Stimulated activated CD4-positive, alpha-beta T cell treated with anti-CD3 and anti-CD28 coated beads, Interleukin-2, amount 100 ng/mL, for 4 hours (primary cell): ENCODE results near the gene FAM131A.

ENCODE experiments used
- DNase-seq: peaks from one replicate; pipeline ENCODE4 v3.0.0-alpha.2; 2020; ENCODE audit warnings: low read depth

The FAM131A gene

DNA sequence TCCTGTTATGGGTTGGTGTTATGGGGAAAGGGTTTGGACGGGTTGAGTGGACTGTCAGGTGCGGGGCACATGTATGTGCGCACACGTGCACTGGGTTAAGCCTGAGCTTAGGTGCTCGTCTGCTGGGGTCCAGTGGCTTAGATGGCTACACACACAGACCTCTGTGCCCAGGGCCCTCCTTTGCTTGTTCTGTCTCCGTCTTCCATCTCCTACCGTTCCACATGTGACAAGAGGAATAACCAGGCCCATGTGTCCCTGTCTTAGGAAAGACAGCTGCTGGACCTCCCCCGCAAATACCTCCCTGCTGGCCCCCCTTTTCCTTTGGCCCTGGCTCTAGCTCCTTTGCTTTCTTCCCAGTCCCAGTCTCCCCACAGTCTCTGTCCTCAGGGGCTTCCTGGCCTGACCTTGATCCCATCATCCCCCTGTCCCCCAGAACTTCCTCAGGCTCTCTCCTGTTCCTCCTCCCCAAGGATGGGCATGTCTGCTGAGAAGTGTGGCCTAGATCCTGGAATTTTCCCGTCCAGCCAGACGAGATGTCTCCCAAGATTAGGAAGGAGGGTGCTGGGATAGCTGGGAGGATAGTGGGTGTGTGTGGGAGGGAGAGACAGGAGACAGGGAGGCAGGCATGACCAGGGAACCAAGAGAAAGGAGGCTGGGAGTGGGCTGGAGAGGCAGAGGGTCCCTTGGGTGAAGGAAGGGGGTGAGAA, 41.4 kb downstream of the FAM131A start:
- no peak for DNase-seq

DNA sequence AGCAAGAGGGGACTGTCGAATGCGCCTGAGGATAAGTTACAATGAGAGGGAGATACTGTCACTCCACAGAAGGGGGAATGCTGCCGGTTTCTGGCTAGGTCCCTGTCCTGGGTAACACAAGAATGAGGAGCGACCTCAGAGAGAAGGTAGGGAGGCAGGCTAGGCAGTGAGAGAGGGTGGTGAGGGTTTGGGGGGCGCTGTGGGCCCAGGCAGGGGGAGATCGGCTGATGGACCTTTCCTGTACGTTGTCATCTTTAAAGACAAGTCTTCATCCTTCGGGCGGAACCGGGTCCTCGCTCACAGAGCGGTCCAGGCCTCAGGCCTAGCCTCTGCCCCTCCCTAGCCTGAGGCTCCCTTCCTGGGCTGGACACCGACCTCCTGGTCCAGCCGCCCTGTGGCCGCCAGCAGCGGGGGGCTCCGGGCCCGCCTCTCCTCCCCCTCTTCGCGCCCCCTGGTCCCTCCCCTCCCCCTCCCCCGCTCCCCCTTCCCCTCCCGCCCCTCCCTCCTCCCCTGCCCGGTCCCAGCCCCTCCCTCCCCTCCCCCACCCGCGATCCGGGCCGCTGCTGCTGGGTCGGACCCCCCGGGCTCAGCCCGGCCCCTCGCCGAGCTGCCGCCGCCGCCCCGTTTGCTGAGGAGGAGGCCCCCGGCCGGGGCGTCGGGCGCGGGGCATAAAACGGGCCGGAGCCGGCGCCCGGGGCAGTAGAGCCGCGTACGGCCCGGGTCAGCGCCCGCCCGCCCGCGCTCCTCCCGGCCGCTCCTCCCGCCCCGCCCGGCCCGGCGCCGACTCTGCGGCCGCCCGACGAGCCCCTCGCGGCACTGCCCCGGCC, 42.2 kb downstream of the FAM131A start, which contains the start of gene CHRD:
TSS of gene CHRD (plus strand) at position 697 of the 827 bp plus-strand sequence. CDS start 265 bp downstream, outside the sequence.
- no peak for DNase-seq

DNA sequence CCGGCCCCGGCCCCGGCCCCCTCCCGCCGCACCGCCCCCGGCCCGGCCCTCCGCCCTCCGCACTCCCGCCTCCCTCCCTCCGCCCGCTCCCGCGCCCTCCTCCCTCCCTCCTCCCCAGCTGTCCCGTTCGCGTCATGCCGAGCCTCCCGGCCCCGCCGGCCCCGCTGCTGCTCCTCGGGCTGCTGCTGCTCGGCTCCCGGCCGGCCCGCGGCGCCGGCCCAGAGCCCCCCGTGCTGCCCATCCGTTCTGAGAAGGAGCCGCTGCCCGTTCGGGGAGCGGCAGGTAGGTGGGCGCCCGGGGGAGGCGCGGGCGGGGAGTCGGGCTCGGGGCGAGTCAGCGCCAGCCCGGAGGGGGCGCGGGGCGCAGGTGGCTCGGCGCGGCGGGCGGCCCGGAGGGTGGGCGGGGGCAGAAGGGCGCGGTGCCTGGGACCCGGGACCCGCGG, 42.8 kb downstream of the FAM131A start:
- no peak for DNase-seq

GRCh38 chr3:184380627-184381260, 43.3 kb downstream of the FAM131A start:
- DNase-seq: no peak

DNA sequence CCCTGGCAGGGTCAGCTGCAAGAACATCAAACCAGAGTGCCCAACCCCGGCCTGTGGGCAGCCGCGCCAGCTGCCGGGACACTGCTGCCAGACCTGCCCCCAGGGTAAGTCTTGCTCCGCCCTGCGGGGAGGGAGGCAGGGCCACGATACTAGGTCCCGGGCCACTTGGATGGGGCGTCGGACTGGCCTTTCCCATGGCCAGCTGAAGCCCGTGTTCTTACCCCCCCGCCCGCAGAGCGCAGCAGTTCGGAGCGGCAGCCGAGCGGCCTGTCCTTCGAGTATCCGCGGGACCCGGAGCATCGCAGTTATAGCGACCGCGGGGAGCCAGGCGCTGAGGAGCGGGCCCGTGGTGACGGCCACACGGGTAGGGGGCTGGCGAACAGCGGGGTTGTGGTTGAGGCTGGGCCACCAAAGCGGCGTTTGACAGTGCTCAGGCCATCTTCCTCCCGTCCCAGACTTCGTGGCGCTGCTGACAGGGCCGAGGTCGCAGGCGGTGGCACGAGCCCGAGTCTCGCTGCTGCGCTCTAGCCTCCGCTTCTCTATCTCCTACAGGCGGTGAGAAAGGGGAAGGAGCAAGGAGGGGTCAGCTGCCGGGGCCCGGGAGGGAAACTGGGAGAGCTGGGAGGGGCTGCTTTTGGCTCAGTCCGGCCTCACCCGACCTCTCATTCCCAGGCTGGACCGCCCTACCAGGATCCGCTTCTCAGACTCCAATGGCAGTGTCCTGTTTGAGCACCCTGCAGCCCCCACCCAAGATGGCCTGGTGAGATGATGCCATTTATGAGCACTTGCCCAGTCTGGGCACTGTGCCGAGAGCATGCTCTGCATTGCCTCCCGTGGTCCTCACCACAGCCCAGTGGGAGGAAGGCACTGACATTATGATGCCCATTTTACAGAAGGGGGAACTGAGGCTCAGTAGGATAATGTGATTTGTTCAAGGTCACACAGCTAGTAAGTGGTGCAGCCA, 44.1 kb downstream of the FAM131A start:
- DNase-seq: no peak

DNA sequence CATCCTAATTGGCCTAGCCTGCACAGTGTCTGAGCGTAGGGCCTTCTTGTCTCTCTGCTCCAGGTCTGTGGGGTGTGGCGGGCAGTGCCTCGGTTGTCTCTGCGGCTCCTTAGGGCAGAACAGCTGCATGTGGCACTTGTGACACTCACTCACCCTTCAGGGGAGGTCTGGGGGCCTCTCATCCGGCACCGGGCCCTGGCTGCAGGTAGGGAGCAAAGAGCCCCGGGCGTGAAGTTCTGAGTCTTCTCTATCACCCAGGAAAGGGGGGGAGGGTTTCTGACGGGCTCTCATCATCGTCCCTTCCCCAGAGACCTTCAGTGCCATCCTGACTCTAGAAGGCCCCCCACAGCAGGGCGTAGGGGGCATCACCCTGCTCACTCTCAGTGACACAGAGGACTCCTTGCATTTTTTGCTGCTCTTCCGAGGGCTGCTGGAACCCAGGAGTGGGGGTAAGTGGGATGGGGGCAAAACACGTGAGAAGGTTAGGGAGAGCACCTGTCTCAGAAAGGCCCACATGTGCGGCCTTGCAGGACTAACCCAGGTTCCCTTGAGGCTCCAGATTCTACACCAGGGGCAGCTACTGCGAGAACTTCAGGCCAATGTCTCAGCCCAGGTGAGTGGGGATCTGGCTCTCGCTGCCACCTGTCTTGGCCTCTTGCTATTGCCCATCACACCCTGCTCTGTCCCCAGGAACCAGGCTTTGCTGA, 45.1 kb downstream of the FAM131A start:
- DNase-seq: no peak

GRCh38 chr3:184383033-184383740, 45.8 kb downstream of the FAM131A start:
- no peak for DNase-seq

DNA sequence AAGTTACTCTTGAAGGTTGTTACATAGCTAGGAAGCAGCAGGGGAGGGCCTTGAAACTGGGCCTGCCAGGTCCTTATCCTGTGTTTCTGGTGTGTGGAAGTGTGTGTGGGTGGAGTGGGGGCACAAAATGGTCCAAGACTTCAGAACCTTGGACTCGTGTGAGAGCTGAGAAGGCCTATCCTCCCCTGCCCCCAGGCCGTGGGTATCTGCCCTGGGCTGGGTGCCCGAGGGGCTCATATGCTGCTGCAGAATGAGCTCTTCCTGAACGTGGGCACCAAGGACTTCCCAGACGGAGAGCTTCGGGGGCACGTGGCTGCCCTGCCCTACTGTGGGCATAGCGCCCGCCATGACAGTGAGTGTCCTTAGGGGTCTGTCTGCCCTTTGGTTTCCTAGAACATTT, 46.9 kb downstream of the FAM131A start:
- no peak for DNase-seq

DNA sequence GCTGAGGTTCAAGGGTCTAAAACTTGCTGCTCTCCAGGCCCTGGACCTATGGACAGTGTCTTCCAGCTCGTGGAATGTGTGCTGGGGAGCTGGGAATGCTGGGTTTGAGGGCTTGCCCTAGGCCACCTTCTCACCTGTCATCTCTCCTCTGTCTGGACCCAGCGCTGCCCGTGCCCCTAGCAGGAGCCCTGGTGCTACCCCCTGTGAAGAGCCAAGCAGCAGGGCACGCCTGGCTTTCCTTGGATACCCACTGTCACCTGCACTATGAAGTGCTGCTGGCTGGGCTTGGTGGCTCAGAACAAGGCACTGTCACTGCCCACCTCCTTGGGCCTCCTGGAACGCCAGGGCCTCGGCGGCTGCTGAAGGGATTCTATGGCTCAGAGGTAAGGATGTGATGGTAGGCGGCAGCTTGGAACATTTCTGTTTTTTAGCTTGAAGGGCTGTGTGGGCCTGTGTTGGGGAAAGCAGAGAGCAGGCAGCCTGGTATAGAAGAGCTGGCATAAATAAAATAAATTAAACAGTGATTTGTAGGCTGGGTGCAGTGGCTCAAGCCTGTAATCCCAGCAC, 47.5 kb downstream of the FAM131A start:
- DNase-seq: no peak

DNA sequence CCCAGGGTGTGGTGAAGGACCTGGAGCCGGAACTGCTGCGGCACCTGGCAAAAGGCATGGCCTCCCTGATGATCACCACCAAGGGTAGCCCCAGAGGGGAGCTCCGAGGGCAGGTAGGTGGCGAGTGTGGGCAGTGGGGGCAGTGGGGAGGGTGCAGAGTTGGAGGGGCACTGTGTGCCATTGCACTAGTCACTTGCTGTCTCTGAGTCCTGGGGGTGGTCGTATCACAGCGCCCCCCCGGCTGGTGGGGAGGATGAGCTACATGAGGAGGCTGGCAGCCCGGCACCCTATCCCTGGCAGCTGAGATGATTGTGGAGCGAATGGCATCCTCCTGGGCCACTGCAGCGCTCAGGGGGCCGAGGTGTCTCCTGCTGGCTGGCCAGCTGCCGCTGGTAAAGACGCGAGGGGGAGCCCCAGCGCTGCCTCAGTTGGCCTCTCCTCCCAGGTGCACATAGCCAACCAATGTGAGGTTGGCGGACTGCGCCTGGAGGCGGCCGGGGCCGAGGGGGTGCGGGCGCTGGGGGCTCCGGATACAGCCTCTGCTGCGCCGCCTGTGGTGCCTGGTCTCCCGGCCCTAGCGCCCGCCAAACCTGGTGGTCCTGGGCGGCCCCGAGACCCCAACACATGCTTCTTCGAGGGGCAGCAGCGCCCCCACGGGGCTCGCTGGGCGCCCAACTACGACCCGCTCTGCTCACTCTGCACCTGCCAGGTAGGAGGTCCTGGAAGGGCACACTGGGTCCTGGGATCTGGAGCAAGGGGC, 48.8 kb downstream of the FAM131A start:
- no peak for DNase-seq

DNA sequence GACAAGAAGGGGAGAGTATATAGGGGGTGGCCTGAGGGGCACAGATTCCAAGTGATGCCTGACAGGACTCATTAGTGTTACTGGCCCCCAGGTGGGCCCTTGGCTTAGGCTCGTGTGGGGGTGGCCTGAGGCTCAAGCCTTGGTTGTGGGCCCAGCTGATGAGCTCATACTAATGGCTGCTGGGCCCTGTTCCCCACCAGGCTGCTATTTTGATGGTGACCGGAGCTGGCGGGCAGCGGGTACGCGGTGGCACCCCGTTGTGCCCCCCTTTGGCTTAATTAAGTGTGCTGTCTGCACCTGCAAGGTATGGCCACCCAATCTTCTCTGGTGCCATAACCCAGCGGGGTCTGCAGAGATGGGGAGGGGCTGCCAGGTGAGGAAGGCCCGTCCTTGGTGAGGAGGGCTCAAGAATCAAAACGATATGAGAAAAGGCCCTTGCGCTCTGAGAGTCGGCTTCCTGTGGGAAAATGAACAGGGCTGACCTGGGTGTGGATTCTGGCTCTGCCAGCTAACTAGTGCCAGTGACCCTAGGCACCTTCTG, 49.8 kb downstream of the FAM131A start:
- DNase-seq: no peak

GRCh38 chr3:184388164-184388935, 51.0 kb downstream of the FAM131A start:
- no peak for DNase-seq

DNA sequence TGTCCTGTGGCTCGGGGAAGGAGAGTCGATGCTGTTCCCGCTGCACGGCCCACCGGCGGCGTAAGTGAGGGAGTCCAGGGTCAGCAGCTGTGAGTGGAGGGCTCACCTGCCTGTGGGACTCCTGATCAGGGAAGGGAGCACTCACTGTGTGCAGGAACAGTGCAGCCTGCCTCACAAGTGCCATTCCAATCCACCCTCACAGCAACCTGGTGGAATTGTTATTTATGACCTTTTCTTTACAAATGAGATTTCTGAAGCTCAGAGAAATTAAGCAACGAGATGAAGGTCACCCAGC, 51.5 kb downstream of the FAM131A start:
- DNase-seq: no peak

DNA sequence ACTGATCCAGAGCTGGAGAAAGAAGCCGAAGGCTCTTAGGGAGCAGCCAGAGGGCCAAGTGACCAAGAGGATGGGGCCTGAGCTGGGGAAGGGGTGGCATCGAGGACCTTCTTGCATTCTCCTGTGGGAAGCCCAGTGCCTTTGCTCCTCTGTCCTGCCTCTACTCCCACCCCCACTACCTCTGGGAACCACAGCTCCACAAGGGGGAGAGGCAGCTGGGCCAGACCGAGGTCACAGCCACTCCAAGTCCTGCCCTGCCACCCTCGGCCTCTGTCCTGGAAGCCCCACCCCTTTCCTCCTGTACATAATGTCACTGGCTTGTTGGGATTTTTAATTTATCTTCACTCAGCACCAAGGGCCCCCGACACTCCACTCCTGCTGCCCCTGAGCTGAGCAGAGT, 52.0 kb downstream of the FAM131A start:
- no peak for DNase-seq

- DNase-seq: no peak
These were observed 52.6 kb downstream of the FAM131A start for GRCh38 chr3:184389935-184390528.

DNA sequence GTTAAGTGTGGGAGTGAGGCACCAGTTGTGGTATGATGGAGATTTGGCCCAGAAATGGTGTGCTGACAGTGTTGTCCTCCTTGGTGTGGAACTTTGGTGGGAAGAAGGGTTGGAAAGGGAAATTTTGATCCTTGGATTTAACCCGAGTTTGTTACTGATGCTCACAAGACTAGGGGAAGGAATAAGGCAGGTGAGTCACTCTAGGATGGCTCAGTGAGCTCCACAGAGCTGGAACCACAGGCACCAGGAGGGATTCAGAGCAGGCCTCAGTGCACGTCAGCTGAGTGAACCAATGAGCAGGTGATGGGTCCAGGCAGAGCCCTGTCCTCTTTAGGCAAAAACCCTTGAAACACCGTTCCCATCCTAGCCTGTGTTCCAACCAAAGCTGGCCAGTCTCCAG, 53.9 kb downstream of the FAM131A start:
- no peak for DNase-seq

- no peak for DNase-seq
These were observed 57.9 kb downstream of the FAM131A start for GRCh38 chr3:184395320-184395660.
